ENCODE results near the gene PSORS1C1.
A peak's percentile ranks its signal among the peaks of the same experiment; 100 is the strongest.
"Not testable (repeated sequence)": the region's sequence is repeated elsewhere in the genome, so short reads cannot be mapped to it uniquely, and the experiment has no call there.

PSORS1C1 gene

DNA sequence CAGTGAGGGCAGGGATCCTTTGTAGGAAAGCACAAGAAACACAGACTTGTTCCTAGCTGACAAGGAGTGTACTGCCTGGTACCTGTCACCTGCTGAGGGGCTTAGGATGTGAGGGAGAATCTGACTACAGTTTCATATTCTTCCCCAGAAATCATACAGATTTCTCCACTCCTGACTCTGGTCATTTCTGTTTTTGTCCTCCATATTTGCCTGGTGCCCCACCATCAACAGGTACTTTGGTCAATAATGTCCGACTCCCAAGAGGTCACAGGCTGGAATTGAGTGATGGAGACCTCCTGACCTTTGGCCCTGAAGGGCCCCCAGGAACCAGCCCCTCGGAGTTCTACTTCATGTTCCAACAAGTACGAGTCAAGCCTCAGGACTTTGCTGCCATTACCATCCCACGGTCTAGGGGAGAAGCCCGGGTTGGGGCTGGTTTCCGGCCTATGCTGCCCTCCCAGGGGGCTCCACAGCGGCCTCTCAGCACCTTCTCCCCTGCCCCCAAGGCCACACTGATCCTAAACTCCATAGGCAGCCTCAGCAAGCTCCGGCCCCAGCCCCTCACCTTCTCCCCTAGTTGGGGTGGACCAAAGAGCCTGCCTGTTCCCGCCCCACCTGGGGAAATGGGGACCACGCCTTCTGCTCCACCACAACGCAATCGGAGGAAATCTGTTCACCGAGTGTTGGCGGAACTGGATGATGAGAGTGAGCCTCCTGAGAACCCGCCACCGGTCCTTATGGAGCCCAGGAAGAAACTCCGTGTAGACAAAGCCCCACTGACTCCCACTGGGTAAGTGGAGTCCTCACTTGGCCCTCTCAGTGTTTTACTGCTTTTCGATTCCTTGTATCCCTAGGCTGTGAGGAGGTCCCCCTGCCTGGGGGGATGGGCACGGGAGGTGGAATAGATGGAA lies 46.9 kb downstream of the PSORS1C1 start:
- no peak for DNase-seq

DNA sequence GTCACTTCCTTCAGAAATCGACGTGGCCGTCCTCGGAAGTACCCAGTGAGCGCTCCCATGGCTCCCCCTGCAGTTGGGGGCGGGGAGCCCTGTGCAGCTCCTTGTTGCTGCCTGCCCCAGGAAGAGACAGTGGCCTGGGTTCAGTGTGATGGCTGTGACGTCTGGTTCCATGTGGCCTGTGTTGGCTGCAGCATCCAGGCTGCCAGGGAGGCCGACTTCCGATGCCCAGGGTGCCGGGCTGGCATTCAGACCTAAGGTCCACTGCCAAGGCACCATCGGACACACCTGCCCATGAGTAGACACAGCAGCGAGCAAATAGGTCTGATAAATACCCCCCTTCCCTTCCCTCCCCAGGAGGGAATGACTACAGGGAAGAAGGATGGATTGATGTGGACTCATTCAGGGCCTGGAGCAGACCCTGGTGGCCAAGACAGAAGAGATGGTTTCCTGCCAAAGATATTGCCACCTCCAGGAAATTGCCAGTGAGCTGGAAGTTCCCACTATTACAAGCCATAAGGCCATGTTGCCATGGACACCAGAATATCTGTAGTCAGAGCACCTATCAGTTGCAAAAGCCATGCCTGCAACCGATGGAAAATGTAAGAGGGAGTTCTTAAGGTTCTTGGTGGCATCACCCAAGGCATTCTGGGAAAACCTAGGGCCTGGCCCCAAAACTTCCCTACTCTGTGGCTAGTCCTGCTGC lies 48.0 kb downstream of the PSORS1C1 start:
- DNase-seq = no peak

DNA sequence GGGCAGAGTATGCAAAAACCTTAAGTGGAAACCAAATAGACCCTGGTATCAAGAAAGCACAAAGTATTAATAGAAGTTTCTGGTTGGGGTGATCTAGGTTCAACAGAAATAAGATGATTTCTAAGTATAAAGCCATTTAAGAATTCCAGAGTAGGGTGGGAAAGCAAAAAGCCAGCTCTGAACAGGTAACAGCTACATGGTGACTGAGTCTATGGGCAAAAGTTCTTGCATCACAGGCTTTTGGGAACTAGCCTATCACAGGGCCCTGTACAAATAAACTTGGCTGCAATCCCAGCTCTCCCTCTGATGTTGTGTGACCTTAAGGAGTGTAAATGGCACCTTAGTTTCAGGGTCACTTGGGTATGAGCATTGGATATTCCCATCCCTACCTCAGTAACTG lies 49.3 kb downstream of the PSORS1C1 start:
- DNase-seq = peak; percentile 21

DNA sequence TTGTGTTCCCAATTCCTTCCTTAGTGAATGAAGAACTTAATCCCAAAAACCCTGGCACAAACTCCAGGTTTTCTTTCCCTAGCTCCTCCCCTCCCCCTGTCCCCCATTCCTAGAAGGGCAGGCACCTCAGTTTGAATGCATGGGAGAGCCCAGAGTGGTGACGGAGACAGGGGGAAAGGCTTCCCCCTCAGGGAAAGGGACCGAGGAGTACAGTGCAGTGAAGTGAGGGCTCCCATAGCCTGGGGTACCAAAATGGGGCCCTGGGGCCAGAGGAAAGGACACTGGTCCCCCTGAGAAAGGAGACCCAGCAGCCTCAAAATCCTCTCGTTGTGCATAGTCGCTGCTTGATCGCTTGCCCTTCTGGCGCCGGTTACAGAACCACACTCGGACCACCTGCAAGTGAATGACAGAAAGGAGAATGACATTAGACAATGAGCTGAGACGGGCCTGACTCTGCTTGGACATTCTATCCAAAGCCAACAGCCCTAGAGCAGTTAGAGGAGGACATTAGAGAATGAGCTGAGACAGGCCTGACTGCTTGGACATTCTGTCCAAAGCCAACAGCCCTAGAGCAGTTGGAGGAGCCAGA lies 50.0 kb downstream of the PSORS1C1 start:
- DNase-seq = not testable (repeated sequence)

DNA sequence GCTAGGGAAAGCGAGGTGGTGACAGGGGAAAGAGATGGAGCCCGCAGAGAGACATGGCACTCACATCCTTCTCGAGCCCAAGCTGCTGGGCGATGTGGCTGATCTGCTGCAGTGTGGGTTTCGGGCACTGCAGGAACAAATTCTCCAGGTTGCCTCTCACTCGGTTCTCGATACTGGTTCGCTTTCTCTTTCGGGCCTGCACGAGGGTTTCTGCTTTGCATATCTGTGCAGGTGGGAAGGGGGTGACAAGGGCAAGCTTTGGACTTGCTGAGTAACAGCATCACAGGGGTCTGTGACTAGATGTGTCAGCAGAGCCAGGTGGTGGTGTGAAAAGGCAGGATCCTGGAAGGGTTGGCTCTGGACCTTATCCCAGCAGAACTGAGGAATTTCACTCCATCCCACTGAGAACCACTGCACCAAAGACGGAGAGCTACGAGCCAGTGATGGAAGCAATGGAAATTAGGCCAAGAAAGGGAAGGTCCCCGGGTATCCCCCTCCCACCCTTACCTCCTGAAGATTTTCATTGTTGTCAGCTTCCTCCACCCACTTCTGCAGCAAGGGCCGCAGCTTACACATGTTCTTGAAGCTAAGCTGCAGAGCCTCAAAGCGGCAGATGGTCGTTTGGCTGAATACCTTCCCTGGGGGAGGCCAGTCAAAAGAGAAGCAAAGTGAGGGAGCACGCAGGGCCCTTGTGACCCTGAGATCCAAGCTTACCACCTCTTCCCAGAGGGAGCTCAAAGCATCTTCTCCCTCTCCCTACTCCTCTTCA lies 50.6 kb downstream of the PSORS1C1 start:
- DNase-seq = not testable (repeated sequence)

DNA sequence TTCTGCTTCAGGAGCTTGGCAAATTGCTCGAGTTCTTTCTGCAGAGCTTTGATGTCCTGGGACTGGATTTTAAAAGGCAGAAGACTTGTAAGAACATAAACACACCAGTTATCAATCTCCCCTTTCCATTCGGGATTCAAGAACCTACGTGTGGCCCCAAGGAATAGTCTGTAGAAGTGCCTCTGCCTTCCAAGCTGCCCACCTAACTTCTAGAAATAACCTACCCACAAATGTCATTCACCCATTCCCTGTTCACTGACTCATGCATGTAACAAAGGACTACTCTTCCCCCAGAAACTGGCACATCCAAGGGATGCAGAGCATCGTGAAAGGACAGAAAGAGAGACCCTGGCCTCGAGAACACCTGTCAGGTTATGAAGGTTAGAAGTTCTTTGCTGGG lies 51.4 kb downstream of the PSORS1C1 start:
- no peak for DNase-seq

DNA sequence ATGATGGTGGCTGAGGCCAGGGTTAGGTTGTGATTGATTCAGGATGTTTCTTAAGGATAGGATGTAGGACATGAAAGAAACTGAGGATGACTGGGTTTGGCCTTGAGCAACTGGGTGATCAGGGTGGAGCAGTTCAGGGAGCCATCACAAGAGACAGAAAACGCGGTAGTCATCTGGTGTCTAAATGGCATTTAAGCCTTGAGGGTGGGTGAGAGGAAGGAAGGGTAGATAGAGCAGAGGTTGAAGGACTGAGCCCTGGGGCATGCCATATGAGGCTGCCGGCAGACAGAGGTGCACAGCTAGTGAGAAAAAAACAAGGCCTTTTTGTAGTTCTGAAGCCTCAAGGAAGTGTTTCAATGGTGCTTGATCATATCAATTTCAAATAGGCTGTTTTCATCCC lies 54.0 kb downstream of the PSORS1C1 start:
- DNase-seq = no peak

DNA sequence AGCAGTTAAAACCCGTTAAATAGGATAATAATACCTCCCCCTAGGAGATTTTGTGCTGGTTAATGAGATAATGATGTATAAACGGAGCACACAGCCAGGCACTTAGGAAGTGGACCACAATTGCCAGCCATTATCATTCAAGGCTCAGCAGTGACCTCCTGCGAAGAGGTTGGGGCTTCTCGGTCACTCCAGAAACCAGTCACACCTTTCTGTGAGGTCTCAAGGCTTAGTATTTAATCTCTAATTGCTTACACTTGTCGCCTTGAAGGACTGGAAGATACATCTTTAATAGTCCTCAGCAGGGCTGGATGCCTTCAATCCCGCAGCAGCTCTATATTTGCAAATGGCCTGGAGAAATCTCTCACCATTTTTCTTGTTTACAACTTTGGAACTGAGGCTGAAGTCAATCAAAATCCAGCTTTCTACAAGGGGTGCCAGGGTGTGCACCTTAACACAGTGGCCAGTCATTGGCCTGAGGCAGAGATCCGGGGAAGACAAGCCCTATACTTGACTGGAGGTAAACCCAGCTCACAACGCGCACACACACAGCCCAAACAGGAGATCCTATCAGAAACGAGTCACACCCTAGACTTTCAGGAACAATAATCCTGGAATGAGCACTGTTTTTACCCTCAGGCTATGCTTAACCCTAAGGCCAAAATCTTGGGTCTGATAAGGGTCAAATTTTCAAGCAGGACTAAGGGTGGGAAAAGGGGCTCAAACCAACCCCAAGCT lies 54.7 kb downstream of the PSORS1C1 start:
- DNase-seq = no peak

DNA sequence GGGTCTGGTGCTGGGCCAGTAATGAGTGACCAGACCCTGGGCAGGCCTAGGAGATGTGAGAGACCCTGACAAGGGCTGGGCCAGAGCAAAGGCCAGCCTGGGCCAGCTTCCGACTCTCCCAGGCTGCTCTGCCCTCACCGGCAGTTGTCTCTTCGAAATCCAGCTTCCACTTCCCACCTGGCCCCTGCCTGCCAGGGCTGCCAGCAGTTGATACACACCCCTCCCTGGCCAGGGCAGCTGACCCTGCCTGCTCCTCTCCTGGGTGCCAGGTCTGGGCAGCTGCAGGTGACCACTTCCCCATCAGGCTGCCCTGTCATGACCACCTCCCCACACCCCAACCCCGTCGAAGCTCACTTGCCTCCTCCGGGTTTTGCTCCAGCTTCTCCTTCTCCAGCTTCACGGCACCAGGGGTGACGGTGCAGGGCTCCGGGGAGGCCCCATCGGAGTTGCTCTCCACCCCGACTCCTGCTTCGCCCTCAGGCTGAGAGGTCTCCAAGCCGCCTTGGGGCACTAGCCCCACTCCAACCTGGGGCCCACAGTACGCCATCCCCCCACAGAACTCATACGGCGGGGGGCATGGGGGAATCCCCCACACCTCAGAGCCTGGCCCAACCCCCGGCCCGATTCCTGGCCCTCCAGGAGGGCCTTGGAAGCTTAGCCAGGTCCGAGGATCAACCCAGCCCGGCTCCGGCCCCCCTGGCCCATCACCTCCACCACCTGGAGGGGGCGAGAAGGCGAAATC lies 55.4 kb downstream of the PSORS1C1 start:
- not testable (repeated sequence) for DNase-seq

DNA sequence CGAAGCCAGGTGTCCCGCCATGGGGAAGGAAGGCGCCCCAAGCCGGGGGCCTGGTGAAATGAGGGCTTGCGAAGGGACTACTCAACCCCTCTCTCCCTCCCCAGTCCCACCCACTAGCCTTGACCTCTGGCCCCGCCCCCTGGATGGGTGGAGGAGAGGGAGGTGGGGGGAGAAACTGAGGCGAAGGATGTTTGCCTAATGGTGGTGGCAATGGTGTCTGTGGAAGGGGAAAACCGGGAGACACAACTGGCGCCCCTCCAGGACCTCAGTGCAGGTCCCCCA lies 55.9 kb downstream of the PSORS1C1 start, which contains the start of gene POU5F1:
Gene POU5F1 (minus strand): TSS at position 83 of the 282 bp plus-strand sequence. CDS start 62 bp downstream, at position 21.
- no peak for DNase-seq

DNA sequence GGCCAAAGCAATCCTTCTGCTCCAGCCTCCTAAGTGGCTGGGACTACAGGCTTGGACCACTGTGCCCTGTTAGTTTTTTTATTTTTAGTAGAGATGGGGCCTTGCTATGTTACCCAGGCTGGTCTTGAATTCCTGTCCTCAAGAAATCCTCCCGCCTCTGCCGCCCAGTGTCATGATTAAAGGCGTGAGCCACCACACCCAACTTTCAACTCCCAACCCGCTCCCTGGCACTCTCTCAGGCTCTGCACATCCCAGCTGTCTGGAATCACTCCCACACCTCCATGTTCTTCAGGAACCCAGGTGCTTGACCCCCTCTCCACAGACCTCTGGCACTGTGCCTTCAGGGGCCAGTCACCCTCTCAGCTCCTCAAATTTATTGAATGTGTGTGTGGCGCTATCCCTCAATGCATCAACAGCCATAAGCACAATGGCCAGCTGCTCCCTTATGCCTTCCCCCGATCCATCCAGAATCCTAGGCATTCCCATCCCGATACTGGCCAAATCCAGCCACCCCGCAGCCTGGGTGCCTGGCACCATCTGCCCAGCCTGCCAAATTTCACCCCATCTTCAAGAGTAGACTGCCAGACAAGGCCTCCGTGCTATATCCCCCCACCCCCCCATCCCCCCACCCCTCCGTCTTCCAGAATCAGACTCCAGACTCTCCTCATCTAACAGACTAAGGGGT lies 56.5 kb downstream of the PSORS1C1 start:
- DNase-seq = no peak

DNA sequence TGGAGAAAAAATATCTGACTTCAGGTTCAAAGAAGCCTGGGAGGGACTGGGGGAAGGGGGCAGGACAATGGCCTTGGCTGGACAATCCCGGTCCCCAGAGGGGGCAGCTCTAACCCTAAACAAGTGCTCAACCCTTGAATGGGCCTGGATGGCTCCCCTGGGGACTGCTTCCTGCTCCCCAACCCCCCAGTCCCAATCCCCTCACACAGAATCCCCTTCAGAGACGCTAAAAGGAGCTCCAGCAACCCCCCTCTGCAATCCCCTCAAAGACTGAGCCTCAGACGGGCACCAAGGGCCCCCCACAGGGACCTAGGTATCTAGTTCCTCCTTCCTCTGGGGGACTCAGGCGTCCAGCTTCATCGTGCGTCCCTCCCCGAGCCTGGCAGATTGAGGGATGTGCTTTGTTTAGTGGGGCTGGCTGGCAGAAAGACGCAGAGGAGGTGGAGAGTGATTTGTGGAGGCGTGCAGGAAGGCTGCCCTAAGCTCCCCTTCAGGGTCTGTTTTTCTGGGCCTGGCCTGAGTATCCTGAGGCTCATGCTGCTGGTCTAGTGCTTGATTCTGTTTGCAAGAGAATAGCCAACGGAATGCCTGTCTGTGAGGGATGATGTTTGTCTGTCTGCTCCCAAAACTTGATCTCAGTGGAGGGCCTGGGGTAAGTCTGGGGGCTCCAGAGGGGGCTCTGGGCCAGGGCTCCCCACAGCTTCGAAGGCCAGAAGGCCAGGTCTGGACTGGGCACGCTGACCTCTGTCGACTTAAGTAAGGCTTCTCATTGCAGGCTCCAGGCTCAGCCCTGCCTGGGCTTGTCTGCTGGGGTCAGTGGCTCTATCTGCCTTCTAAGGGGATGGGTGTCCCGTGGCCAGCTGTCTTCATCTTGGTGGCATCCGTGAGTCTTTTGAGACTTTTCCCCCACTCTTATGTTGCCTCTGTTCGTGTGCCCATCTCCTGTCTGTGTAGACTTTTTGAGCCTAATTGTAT lies 57.6 kb downstream of the PSORS1C1 start:
- DNase-seq = no peak

DNA sequence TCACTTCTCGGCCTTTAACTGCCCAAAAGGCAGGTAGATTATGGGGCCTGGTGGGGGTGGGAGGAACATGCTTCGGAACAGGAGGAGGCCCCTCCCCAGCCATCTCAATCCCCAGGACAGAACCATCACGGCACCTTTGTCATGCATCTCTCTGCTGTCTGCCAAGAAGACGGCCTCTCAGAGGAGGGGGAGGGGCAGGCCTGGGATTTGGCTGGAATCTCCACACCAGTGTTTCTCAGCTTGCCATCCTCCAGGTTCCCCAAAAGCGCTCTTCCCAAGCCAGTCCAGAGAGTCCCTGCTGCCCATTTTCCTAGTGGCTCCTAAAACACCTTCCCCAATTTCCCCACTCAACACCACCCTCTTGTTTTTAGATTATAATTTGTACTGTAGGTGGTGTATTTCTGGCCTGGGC lies 58.4 kb downstream of the PSORS1C1 start:
- no peak for DNase-seq

DNA sequence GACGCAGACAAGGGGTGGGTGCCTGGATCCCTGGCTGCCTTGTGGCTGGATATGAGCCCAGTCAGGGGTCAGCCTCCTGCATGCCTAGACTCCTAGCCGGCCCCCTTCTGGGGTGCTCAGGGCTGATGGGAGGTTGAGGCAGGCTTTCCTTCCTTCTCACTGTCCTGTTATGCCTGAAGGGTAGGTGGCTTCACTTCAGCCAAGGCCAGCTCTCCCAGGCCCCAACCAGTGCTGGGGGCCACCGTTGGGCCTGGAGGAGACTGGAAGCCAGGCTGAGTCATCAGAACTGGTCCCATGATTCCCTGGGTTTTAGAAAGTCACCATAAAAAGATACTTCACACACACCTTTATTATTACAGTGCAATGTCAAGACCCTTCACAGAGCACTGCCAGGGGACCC lies 58.8 kb downstream of the PSORS1C1 start:
- DNase-seq = no peak

DNA sequence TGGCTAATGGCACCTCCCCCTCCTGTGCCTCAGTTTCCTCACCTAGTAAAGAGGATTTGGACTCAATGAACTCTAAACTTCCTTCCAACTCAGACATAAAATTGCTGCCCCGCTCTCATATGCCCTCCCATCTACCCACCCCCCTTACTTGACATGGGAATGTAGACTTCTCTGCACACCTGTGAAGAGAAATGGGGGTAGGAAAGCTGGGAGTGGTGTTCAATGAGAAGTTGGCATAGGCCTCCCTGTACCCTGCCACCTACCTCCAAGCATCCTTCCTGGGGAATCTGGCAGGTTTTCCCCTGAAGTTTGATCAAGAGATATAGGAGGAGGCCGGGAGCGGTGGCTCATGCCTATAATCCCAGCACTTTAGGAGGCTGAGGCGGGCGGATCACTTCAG lies 59.8 kb downstream of the PSORS1C1 start:
- no peak for DNase-seq

DNA sequence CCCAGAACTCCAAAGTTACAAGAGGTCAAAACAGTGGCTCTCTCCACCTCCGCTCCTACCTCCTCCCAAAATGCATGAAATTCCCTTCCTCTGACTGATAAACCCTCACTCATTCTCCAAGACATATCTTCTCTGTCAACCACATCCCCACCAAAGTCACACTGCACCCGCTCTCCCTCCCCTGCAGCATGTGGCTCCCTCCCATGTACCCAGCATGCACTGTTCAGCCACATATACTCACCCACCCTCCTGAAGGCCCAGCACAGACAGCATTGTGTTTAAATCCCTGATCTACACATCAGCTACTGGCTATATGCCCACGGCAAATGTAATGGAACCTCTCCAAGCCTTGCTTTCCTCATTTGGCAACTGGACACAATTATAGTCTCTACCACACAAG lies 61.4 kb downstream of the PSORS1C1 start:
- no peak for DNase-seq

DNA sequence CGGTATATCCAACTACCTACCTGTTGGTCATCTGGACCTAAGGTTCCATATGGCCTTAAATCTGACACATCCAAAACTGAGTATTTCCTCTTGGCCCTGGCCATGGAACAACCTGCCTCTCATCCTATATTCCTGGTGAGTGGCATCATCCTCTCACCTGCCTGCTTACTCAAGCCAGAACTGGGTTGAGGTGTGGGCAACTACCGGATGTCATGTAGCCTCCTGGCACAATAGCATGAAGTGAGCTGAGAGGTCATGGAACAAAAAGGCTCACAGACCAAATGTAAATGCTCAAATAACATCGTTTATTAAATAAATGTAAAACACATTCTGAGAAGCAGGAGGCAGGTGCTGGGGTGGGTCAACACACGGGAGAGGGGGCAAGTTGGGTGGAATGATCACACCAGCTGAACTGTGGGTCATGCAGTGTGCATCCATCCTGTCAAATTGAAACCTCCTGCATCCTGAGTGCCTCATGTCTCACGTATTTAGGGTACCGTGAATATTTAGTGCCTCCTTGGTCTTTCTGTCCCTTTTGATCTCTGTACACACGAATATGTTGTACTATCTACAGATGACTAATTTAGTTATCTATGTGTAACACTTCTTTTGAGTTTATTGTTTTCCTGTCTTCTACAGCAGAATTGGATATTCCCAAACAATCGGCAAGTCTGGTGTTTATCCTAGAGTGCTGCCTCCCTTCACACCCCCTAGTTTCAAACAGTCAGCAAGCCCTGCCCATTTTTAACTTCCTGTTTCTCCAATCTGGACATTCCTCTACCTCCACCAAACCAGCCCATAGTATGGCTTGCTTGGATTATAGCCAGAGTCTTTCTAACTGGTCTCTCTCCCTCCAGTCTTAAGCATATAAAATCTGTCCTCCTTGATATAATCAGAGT lies 63.8 kb downstream of the PSORS1C1 start:
- no peak for DNase-seq

DNA sequence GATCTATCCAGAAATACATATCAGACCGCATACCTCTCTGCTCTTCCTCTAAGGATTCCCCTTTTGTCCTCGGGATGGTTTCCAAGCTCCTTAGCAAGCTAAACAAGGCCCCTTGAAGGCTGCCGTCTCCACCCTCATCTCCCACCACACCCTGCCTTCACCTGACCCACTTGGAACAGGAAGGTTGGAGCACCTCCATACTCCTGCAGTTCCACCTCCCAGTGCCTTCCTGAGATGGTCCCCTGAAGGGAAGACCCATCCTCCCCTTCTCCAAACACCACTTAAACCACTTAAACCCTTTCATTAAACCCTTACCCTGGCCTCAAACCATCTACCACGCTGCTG lies 64.4 kb downstream of the PSORS1C1 start:
- DNase-seq = no peak

DNA sequence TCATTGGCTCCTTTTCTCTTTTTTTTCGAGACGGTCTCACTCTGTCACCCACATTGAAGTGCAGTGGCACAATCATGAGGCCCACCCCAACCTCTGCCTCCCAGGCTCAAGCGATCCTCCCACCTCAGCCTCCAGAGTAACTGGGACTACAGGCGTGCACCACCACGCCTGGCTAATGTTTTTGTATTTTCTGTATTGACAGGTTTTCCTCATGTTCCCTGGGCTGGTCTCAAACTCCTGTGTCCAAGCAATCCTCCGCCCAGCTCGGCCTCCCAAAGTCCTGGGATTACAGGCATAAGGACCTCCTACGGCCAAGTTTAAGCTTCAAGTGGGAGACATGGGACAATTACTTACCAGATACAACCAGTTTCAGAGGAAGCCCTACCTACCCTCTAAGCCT lies 65.3 kb downstream of the PSORS1C1 start:
- no peak for DNase-seq

All from NCI-H69 (cell line).